Neural cell (in vitro differentiated cells): ENCODE measurements around the gene CBL. TPM values are rescaled to one million over a fixed set of nuclear protein-coding genes. Genes with fewer than 3 reads are reported as not detected.

ENCODE experiments used
- H2AFZ ChIP-seq: fragments of 200-600, 300-800 bp; sonication (generic), shearing (Covaris generic); 2 replicates; pipeline ENCODE4 v1.6.0; 2014; ENCODE audit warnings: low read depth, mild to moderate bottlenecking, antibody characterized with exemption, low read length, moderate library complexity
- H3F3A ChIP-seq: fragments of 200-600 bp; shearing (Covaris generic); 2 replicates; pipeline ENCODE4 v1.6.1; 2016; ENCODE audit warnings: mild to moderate bottlenecking, moderate library complexity, mixed read lengths, antibody characterized with exemption, low read length; ENCODE audit not compliant: insufficient read depth, poor library complexity, severe bottlenecking
- H3K27ac ChIP-seq: fragments of 200-600, 300-800 bp; sonication (generic), shearing (Covaris generic); 2 replicates; pipeline ENCODE4 v1.5.1; 2014; ENCODE audit warnings: mild to moderate bottlenecking, low read length, moderate library complexity
- H3K27me3 ChIP-seq: fragments of 300-800, 200-600 bp; sonication (generic), shearing (Covaris generic); 2 replicates; pipeline ENCODE4 v1.6.0; 2014; ENCODE audit warnings: mild to moderate bottlenecking, low read depth, low read length, moderate library complexity; ENCODE audit not compliant: insufficient read depth
- H3K36me3 ChIP-seq: fragments of 300-800, 200-600 bp; sonication (generic), shearing (Covaris generic); 2 replicates; pipeline ENCODE4 v1.5.1; 2014; ENCODE audit warnings: mild to moderate bottlenecking, antibody characterized with exemption, low read length, moderate library complexity; ENCODE audit not compliant: insufficient read depth
- H3K4me2 ChIP-seq: fragments of 300-800, 200-600 bp; sonication (generic), shearing (Covaris generic); 2 replicates; pipeline ENCODE4 v1.6.0; 2014; ENCODE audit warnings: mild to moderate bottlenecking, low read length
- H3K4me3 ChIP-seq: fragments of 300-800, 200-600 bp; sonication (generic), shearing (Covaris generic); 2 replicates; pipeline ENCODE4 v1.5.1; 2014; ENCODE audit warnings: mild to moderate bottlenecking, low read length, moderate library complexity
- H3K79me2 ChIP-seq: fragments of 200-600 bp; shearing (Covaris generic); replicated peaks from 2 replicates; pipeline ENCODE4 v1.6.0; 2014; ENCODE audit warnings: mild to moderate bottlenecking, low read length, moderate library complexity; ENCODE audit not compliant: insufficient read depth
- H3K9ac ChIP-seq: fragments of 300-800, 200-600 bp; sonication (generic), shearing (Covaris generic); 2 replicates; pipeline ENCODE4 v1.6.1; 2016; ENCODE audit warnings: mild to moderate bottlenecking, low read length, mixed read lengths
- H3K9me2 ChIP-seq: fragments of 200-600 bp; shearing (Covaris generic); 2 replicates; pipeline ENCODE4 v1.6.1; 2016; ENCODE audit warnings: mild to moderate bottlenecking, low read length, mixed read lengths; ENCODE audit not compliant: insufficient read depth
- H3K9me3 ChIP-seq: fragments of 200-600, 300-800 bp; sonication (generic), shearing (Covaris generic); 2 replicates; pipeline ENCODE4 v1.6.1; 2016; ENCODE audit warnings: mild to moderate bottlenecking, mixed run types, low read length, moderate library complexity, mixed read lengths
- H4K20me1 ChIP-seq: fragments of 200-600 bp; shearing (Covaris generic); 2 replicates; pipeline ENCODE4 v1.6.1; 2016; ENCODE audit warnings: mild to moderate bottlenecking, mixed run types; ENCODE audit not compliant: insufficient read depth
- EP300 ChIP-seq: fragments of 450-650 bp; conservative IDR thresholded peaks from 2 replicates; pipeline ENCODE4 v1.6.1; 2014; ENCODE audit warnings: antibody characterized with exemption, mild to moderate bottlenecking, moderate library complexity; ENCODE audit not compliant: poor library complexity, severe bottlenecking
- EZH2 ChIP-seq: fragments of 200-600, 300-800 bp; shearing (Covaris generic), sonication (generic); IDR thresholded peaks from 2 replicates; pipeline ENCODE4 v1.6.1; 2014; ENCODE audit warnings: antibody characterized with exemption, low read length, borderline replicate concordance, mild to moderate bottlenecking; ENCODE audit not compliant: insufficient read depth, poor library complexity, severe bottlenecking
- MXI1 ChIP-seq: fragments of 450-650 bp; conservative IDR thresholded peaks from 2 replicates; pipeline ENCODE4 v1.6.1; 2014; ENCODE audit warnings: antibody characterized with exemption, mild to moderate bottlenecking; ENCODE audit not compliant: poor library complexity, severe bottlenecking
- POLR2AphosphoS5 ChIP-seq: IDR thresholded peaks from 2 replicates; pipeline ENCODE4 v1.6.1; 2012
- RAD21 ChIP-seq: fragments of 450-650 bp; conservative IDR thresholded peaks from 2 replicates; pipeline ENCODE4 v1.6.1; 2014; ENCODE audit warnings: antibody characterized with exemption, mild to moderate bottlenecking, moderate library complexity
- SMC3 ChIP-seq: fragments of 450-650 bp; conservative IDR thresholded peaks from 2 replicates; pipeline ENCODE4 v1.6.1; 2014; ENCODE audit warnings: antibody characterized with exemption, mild to moderate bottlenecking, moderate library complexity; ENCODE audit not compliant: poor library complexity
- TAF1 ChIP-seq: IDR thresholded peaks from 2 replicates; pipeline ENCODE4 v1.6.1; 2012; ENCODE audit warnings: low read depth
- polyA plus RNA-seq: library from polyadenylated mRNA; depleted of rRNA; stranded (reverse); fragments of >200 nt; gene quantifications from 2 replicates; pipeline ENCODE4 v1.2.3, GENCODE V29; 2014
- TF ChIP-seq, protein P1 (sequence below): fragments of 450-650 bp; IDR thresholded peaks from 2 replicates; pipeline ENCODE4 v1.5.1; 2014; ENCODE audit warnings: antibody characterized with exemption, mild to moderate bottlenecking, moderate library complexity; ENCODE audit not compliant: poor library complexity, severe bottlenecking
- TF ChIP-seq, protein P2 (sequence below): IDR thresholded peaks from 2 replicates; pipeline ENCODE4 v1.6.1; 2012; ENCODE audit warnings: borderline replicate concordance

The CBL gene
- polyA plus RNA-seq, 1 donor from 2014 or later: 10.5 TPM

DNA sequence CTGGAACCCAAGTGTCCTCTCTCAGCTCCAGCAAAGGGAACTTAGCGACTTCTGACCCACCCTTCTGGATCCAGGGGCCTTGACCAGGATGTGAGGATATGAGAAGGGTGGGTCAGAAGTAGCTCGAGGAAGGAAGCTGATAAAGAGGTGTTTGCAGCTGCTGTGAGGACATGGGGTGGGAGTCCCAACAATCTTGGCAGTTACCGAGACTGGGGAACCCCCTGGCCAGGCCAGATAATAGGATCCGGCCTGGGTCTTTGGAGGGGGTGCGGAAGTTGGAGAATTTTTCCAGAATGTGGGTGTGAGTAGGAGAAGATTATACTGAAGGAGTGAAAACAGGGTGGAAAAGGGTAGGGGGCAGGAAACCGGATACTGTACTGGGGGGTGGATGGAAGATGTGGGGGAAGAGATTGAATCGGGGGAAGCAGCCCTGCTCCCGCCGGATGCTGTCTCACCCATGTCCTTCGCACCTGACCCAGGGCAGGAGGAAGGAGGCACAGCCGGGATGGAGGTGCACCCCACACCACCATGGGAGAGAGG lies 113.6 kb downstream of the CBL start:
- no peak overlapping the region for H3K4me3 ChIP-seq
- no peaks in the 10 kb centered on the region for H3K9me3 ChIP-seq
- H3K9ac ChIP-seq: no peak overlapping the region
- no peak overlapping the region for H2AFZ ChIP-seq
- H3F3A ChIP-seq: no peaks in the 10 kb centered on the region
- H3K79me2 ChIP-seq: no peaks in the 10 kb centered on the region
- TF ChIP-seq RAD21 (no peak), EP300 (no peak), MXI1 (no peak), POLR2AphosphoS5 (no peak), EZH2 (no peak), SMC3 (no peak), TAF1 (no peak)
- TF ChIP-seq, protein P1, sequence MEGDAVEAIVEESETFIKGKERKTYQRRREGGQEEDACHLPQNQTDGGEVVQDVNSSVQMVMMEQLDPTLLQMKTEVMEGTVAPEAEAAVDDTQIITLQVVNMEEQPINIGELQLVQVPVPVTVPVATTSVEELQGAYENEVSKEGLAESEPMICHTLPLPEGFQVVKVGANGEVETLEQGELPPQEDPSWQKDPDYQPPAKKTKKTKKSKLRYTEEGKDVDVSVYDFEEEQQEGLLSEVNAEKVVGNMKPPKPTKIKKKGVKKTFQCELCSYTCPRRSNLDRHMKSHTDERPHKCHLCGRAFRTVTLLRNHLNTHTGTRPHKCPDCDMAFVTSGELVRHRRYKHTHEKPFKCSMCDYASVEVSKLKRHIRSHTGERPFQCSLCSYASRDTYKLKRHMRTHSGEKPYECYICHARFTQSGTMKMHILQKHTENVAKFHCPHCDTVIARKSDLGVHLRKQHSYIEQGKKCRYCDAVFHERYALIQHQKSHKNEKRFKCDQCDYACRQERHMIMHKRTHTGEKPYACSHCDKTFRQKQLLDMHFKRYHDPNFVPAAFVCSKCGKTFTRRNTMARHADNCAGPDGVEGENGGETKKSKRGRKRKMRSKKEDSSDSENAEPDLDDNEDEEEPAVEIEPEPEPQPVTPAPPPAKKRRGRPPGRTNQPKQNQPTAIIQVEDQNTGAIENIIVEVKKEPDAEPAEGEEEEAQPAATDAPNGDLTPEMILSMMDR: no peak
- TF ChIP-seq, protein P2, sequence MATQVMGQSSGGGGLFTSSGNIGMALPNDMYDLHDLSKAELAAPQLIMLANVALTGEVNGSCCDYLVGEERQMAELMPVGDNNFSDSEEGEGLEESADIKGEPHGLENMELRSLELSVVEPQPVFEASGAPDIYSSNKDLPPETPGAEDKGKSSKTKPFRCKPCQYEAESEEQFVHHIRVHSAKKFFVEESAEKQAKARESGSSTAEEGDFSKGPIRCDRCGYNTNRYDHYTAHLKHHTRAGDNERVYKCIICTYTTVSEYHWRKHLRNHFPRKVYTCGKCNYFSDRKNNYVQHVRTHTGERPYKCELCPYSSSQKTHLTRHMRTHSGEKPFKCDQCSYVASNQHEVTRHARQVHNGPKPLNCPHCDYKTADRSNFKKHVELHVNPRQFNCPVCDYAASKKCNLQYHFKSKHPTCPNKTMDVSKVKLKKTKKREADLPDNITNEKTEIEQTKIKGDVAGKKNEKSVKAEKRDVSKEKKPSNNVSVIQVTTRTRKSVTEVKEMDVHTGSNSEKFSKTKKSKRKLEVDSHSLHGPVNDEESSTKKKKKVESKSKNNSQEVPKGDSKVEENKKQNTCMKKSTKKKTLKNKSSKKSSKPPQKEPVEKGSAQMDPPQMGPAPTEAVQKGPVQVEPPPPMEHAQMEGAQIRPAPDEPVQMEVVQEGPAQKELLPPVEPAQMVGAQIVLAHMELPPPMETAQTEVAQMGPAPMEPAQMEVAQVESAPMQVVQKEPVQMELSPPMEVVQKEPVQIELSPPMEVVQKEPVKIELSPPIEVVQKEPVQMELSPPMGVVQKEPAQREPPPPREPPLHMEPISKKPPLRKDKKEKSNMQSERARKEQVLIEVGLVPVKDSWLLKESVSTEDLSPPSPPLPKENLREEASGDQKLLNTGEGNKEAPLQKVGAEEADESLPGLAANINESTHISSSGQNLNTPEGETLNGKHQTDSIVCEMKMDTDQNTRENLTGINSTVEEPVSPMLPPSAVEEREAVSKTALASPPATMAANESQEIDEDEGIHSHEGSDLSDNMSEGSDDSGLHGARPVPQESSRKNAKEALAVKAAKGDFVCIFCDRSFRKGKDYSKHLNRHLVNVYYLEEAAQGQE: no peak
- peaks cover 25% of the 10 kb centered on the region for H3K27me3 ChIP-seq
- H3K27ac ChIP-seq: no peak overlapping the region
- no peak overlapping the region for H3K4me2 ChIP-seq
- no peaks in the 10 kb centered on the region for H3K9me2 ChIP-seq
- H3K36me3 ChIP-seq: no peaks in the 10 kb centered on the region
- no peaks in the 10 kb centered on the region for H4K20me1 ChIP-seq

DNA sequence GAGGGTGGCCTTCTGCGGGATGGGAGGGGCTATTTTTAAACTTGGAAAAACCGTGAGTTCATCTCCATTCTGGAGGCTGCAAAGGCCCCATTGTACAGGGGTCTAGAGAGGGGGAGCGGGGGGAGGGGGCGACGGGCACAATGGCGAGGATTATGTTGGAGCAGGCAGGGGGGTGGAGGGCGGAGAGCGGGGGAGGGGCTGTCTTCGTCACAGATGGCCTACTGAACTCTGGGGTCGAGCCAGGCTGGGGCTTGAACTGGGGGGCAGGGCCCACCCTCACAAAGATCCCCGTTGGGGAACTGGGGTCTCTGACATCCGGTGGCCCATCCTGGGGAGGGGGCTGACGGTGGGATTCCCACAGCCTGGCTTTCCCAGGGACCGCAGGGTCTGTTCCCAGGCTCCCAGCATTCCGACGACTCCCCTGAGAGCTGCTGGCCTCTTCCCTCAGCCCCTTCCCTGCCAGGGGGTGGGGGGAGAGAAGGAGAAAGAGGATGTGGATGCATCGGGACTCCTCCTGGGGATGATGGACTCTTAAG lies 114.2 kb downstream of the CBL start:
- H3K9ac ChIP-seq: no peak overlapping the region
- no peaks in the 10 kb centered on the region for H3K9me3 ChIP-seq
- no peak overlapping the region for H3K27ac ChIP-seq
- H4K20me1 ChIP-seq: no peaks in the 10 kb centered on the region
- no peak for TF ChIP-seq EZH2
- TF ChIP-seq MXI1: no peak
- TF ChIP-seq POLR2AphosphoS5: no peak
- TF ChIP-seq, protein P2: no peak
- no peak for TF ChIP-seq RAD21
- no peak overlapping the region for H3K4me3 ChIP-seq
- H3K79me2 ChIP-seq: no peaks in the 10 kb centered on the region
- peaks cover 21% of the 10 kb centered on the region for H3K27me3 ChIP-seq
- no peaks in the 10 kb centered on the region for H3K36me3 ChIP-seq
- no peaks in the 10 kb centered on the region for H3K9me2 ChIP-seq
- H3F3A ChIP-seq: no peaks in the 10 kb centered on the region
- no peak overlapping the region for H3K4me2 ChIP-seq
- no peak overlapping the region for H2AFZ ChIP-seq
